HG03097 (cell line): Measurements from ENCODE around the gene MARK3.

ENCODE experiments used
- ATAC-seq: cut with Tn5 transposase; IDR thresholded peaks from one replicate; pipeline ENCODE4 v1.9.1; 2021; ENCODE audit not compliant: unreplicated experiment, low FRiP score

MARK3 gene

GRCh38 chr14:103533137-103533998, 148.2 kb downstream of the MARK3 start:
- ATAC-seq, result no peak

GRCh38 chr14:103533999-103534575, 148.9 kb downstream of the MARK3 start:
- ATAC-seq, result no peak

GRCh38 chr14:103534576-103535061, 149.4 kb downstream of the MARK3 start:
- ATAC-seq, result no peak

- ATAC-seq, result no peak
Observed at GRCh38 chr14:103535081-103535890, 150.1 kb downstream of the MARK3 start.

- ATAC-seq, result no peak
Observed at GRCh38 chr14:103535891-103536565, 150.8 kb downstream of the MARK3 start.

- no peak for ATAC-seq
Observed at GRCh38 chr14:103536693-103537092, 151.5 kb downstream of the MARK3 start.

- no peak for ATAC-seq
Observed at GRCh38 chr14:103537175-103537990, 152.2 kb downstream of the MARK3 start.

GRCh38 chr14:103538291-103539055, 153.3 kb downstream of the MARK3 start:
- no peak for ATAC-seq

- ATAC-seq, result no peak
Observed at GRCh38 chr14:103539056-103539825, 154.0 kb downstream of the MARK3 start.

GRCh38 chr14:103540821-103541708, 155.8 kb downstream of the MARK3 start:
- ATAC-seq, result no peak

GRCh38 chr14:103541709-103542604, 156.7 kb downstream of the MARK3 start:
- ATAC-seq, result no peak

- ATAC-seq, result no peak
Observed at GRCh38 chr14:103542605-103543088, 157.4 kb downstream of the MARK3 start.

GRCh38 chr14:103543140-103543539, 157.9 kb downstream of the MARK3 start:
- ATAC-seq, result no peak

GRCh38 chr14:103543721-103544387, 158.6 kb downstream of the MARK3 start:
- no peak for ATAC-seq

GRCh38 chr14:103544388-103545218, 159.4 kb downstream of the MARK3 start:
- ATAC-seq, result no peak
